ENCODE data around the gene VILL. TPM values are rescaled to one million over a fixed set of nuclear protein-coding genes. Genes with fewer than 3 reads are reported as not detected.

The VILL gene
- total RNA-seq, 2 donors from 2014 or later, result 3.6 to 10.4 TPM

- no peak for ATAC-seq
- DNase-seq, result no peak
- no peaks in the 10 kb centered on the region for H3K9me3 ChIP-seq
- H3K27me3 ChIP-seq, result no peaks in the 10 kb centered on the region
- WGBS, 2 donors, result 85 to 100% methylated on average over 1 to 6 of the region's 10 CpGs
- H3K4me3 ChIP-seq, result no peak overlapping the region
- H3K4me1 ChIP-seq, result peaks cover 38% of the 10 kb centered on the region
- peak overlapping the region in 1 of 4 donors; percentile 4 for H3K27ac ChIP-seq
- no peaks in the 10 kb centered on the region for H3K36me3 ChIP-seq (replicated peaks in 1 of 2; ENCODE audit: insufficient read depth in 1 of 2, low read depth in 2 of 2)
- no peak for TF ChIP-seq CTCF (IDR thresholded peaks at IDR 0.05)
- intact Hi-C loops (cut with DNase I), result no loop called here
Observed at GRCh38 chr3:37997342-37997741, 6.8 kb downstream of the VILL start.

- Histone ChIP-seq H3K4me3 (no peak overlapping the region), H3K36me3 (replicated peaks in 1 of 2; ENCODE audit: insufficient read depth in 1 of 2, low read depth in 2 of 2) (no peaks in the 10 kb centered on the region), H3K4me1 (peaks cover 35% of the 10 kb centered on the region), H3K27ac (peak overlapping the region; percentile 86 to 91 (median 89)), H3K27me3 (no peaks in the 10 kb centered on the region), H3K9me3 (no peaks in the 10 kb centered on the region)
- DNase-seq, result peak in 2 of 4 donors; percentile 30
- no peak for TF ChIP-seq POLR2A (IDR thresholded peaks at IDR 0.05)
- no peak for TF ChIP-seq CTCF (IDR thresholded peaks at IDR 0.05)
- 89 to 100% methylated on average over 2 to 6 of the region's 6 CpGs for WGBS, 2 donors
- no peak for ATAC-seq
- intact Hi-C loops (cut with DNase I), result no loop called here
Observed at GRCh38 chr3:37997791-37998370, 7.3 kb downstream of the VILL start.

- Histone ChIP-seq H3K4me1 (peaks cover 48% of the 10 kb centered on the region), H3K9me3 (no peaks in the 10 kb centered on the region), H3K27me3 (no peaks in the 10 kb centered on the region), H3K4me3 (no peak overlapping the region), H3K27ac (no peak overlapping the region), H3K36me3 (replicated peaks in 1 of 2; ENCODE audit: insufficient read depth in 1 of 2, low read depth in 2 of 2) (no peaks in the 10 kb centered on the region)
- WGBS, 2 donors, result 84 to 90% methylated on average over 6 of the region's 6 CpGs
- DNase-seq, result peak in 2 of 4 donors; percentile 6 to 7
- TF ChIP-seq CTCF (IDR thresholded peaks at IDR 0.05) (no peak), POLR2A (IDR thresholded peaks at IDR 0.05) (no peak)
- intact Hi-C loops (cut with DNase I), result no loop called here
- ATAC-seq, result no peak
Observed at GRCh38 chr3:37999836-38000235, 9.2 kb downstream of the VILL start.

GRCh38 chr3:38000242-38000916 is 9.8 kb downstream of the VILL start:
- peak overlapping the region in 1 of 4 donors; percentile 3 for H3K27ac ChIP-seq
- H3K36me3 ChIP-seq (replicated peaks in 1 of 2; ENCODE audit: insufficient read depth in 1 of 2, low read depth in 2 of 2), result no peaks in the 10 kb centered on the region
- 90 to 94% methylated on average over 5 to 6 of the region's 6 CpGs for WGBS, 2 donors
- H3K27me3 ChIP-seq, result no peaks in the 10 kb centered on the region
- H3K9me3 ChIP-seq, result no peaks in the 10 kb centered on the region
- DNase-seq, result peak in 1 of 4 donors; percentile 12
- no peak for TF ChIP-seq CTCF (IDR thresholded peaks at IDR 0.05)
- TF ChIP-seq POLR2A (IDR thresholded peaks at IDR 0.05), result no peak
- intact Hi-C loops (cut with DNase I), result no loop called here
- no peak for ATAC-seq
- peaks cover 53% of the 10 kb centered on the region for H3K4me1 ChIP-seq
- H3K4me3 ChIP-seq, result no peak overlapping the region

All from body of pancreas (tissue), 4 donors.